Erythroblast (primary cell): ENCODE measurements around the gene CEP85L.

Experiments used
- GATA1 ChIP-seq: IDR thresholded peaks from 2 replicates; pipeline ENCODE4 v1.6.1; 2011; ENCODE audit warnings: low read depth, mild to moderate bottlenecking, control low read depth, low read length, moderate library complexity
- POLR2A ChIP-seq: IDR thresholded peaks from 2 replicates; pipeline ENCODE4 v1.6.1; 2011; ENCODE audit warnings: mild to moderate bottlenecking, low read length

GRCh38 chr6:118621799-118622470 is 29.5 kb downstream of the CEP85L start:
- TF ChIP-seq POLR2A (no peak), GATA1 (no peak)
